DMS153 treated with DMSO at 0.1 percent for 48 hours (cell line): Measurements from ENCODE around the gene DUSP5.

Source experiments
- DNase-seq: peaks from one replicate; lab custom pipeline; 2025; ENCODE audit not compliant: unreplicated experiment; lab: John Stamatoyannopoulos, UW

DUSP5 gene

GRCh38 chr10:110499796-110500514, 2.2 kb downstream of the DUSP5 start:
- DNase-seq, result no peak

GRCh38 chr10:110500515-110500905, 2.8 kb downstream of the DUSP5 start:
- DNase-seq, result no peak

- peak; percentile 13 for DNase-seq
These were observed 3.6 kb downstream of the DUSP5 start for GRCh38 chr10:110501142-110501937.

GRCh38 chr10:110502072-110502845, 4.6 kb downstream of the DUSP5 start:
- DNase-seq, result no peak

- DNase-seq, result no peak
These were observed 5.2 kb downstream of the DUSP5 start for GRCh38 chr10:110502851-110503301.

- DNase-seq, result no peak
These were observed 5.9 kb downstream of the DUSP5 start for GRCh38 chr10:110503528-110504110.

- DNase-seq, result no peak
These were observed 6.5 kb downstream of the DUSP5 start for GRCh38 chr10:110504111-110504735.

GRCh38 chr10:110505130-110505770, 7.5 kb downstream of the DUSP5 start:
- no peak for DNase-seq

- no peak for DNase-seq
These were observed 8.7 kb downstream of the DUSP5 start for GRCh38 chr10:110506448-110506847.

- DNase-seq, result no peak
These were observed 9.6 kb downstream of the DUSP5 start for GRCh38 chr10:110507346-110507745.

GRCh38 chr10:110508159-110508788, 10.6 kb downstream of the DUSP5 start:
- no peak for DNase-seq

GRCh38 chr10:110508806-110509544, 11.3 kb downstream of the DUSP5 start:
- DNase-seq, result peak; percentile 85

GRCh38 chr10:110509560-110509959, 11.9 kb downstream of the DUSP5 start:
- DNase-seq, result no peak

GRCh38 chr10:110510086-110510485, 12.4 kb downstream of the DUSP5 start:
- no peak for DNase-seq

GRCh38 chr10:110510730-110511129, 13.0 kb downstream of the DUSP5 start:
- no peak for DNase-seq

- no peak for DNase-seq
These were observed 14.2 kb downstream of the DUSP5 start for GRCh38 chr10:110511734-110512449.

- no peak for DNase-seq
These were observed 14.9 kb downstream of the DUSP5 start for GRCh38 chr10:110512461-110513187.

- no peak for DNase-seq
These were observed 16.2 kb downstream of the DUSP5 start for GRCh38 chr10:110513949-110514348.
